ENCODE data around the gene PPL.
"Not testable (repeated sequence)": the region's sequence is repeated elsewhere in the genome, so short reads cannot be mapped to it uniquely, and the experiment has no call there.

PPL gene

GRCh38 chr16:4958510-4959438 lies 21.8 kb upstream of the PPL start:
- DNase-seq, result no peak

- DNase-seq, result peak; percentile 90 to 93
Observed at GRCh38 chr16:4957720-4958509, 21.0 kb upstream of the PPL start, which contains the start of gene SEC14L5. SEC14L5 (plus strand) TSS chr16:4958330; CDS start chr16:4959324, 994 bp downstream.

DNA sequence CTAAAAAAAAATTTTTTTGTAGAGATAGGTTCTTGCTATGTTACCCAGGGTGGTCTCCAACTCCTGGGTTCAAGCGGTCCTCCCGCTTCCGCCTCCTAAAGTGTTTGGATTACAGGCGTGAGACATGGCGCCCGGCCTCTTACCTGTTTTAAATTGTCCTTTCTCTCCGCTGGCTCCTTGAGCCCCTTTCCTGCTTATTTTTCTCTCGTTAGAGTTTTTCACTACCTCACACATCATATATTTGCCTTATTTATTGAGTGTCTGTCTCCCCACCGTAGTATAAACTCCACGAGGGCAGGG lies 20.4 kb upstream of the PPL start:
- no peak for DNase-seq

DNA sequence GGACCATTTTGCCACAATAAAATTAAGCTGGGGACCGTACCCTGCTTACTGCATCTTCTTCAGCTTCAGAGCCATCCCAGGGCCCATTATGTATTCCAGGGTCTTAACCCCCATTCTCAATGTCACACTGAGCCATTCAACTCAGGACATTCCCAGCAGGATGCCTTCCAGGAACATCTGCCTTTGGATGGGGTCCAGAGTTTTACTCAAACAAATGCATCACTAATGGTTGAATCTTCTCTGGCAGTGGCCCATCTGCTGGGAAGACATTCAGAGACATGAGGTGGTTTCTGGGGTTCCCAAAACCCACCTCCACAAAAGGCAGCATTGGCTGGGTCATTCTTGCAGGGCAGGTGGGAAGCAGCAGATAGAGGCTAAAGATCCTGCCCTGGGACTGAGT lies 17.8 kb upstream of the PPL start:
- DNase-seq, result no peak

DNA sequence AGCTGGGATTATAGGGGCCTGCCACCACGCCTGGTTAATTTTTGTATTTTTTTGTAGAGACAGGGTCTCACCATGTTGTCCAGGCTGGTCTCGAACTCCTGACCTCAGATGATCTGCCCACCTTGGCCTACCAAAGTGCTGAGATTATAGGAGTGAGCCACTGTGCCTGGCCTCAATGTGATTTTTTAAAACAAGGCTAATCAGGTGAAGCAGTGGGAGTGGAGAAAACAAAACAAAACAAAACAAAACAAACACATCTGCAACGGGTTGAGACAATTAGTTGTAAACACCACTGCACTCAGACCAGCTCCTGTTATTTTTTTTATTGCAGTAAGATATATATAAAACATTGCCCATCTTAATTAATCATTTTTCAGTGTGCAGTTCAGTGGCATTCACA lies 14.6 kb upstream of the PPL start:
- not testable (repeated sequence) for DNase-seq

GRCh38 chr16:4949986-4950385 lies 13.0 kb upstream of the PPL start:
- no peak for DNase-seq

GRCh38 chr16:4948903-4949766 lies 12.2 kb upstream of the PPL start:
- no peak for DNase-seq

GRCh38 chr16:4947722-4948503 lies 11.0 kb upstream of the PPL start:
- DNase-seq, result no peak

DNA sequence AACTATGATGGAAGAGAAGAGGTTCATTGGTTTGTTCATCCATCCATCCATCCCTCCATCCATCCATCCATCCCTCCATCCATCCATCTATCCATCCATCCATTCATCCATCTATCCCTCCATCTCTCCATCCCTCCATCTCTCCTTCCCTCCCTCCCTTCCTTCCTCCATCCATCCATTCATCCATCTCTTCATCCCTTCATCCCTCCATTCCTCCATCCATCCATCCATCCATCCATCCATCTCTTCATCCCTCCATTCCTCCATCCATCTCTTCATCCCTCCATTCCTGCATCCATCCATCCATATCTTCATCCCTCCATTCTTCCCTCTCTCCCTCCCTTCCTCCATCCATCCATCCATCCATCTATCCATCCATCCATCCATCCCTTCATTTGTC lies 10.0 kb upstream of the PPL start:
- no peak for DNase-seq

DNA sequence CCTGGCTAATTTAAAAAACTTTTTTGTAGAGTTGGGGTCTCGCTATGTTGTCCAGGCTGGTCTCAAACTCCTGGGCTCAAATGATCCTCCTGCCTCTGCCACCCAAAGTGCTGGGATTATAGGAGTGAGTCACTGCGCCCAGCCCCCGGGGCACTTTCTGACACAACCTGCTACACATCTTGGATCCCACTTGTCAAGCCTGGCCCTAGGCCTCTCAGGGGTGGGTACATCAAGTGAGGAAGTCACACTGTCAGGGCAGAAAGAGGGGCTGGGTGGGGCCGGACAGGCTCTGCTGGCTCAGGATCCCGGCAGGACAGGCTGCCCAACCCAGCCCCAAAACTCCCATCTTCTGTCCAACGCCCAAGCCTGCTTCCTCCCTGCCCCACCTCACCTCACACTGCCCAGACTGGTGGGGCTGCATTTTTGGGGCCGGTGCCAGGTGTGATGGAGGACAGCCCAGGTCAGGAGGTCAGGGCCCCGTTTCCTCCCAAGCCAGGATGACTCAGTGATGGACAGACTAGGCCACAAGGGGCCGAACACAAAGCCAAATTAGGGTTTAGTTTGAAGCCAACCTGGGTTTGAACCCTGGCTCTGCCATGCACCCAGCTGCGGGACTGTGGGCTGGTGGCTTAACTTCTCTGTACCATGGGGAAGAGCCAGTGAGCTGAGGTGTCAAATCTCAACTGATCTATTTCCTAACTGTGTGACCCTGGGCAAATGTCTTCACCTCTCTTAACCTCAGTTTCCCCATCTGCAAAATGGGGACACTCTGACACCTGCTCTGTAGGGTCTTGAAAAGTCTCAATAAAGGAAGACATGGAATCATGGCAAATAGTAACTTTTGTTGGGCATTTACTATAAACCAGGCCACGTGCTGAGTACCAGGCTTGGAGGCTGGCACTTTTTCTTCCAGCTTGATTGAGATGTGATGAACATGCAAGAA lies 8.9 kb upstream of the PPL start:
- DNase-seq, result no peak

DNA sequence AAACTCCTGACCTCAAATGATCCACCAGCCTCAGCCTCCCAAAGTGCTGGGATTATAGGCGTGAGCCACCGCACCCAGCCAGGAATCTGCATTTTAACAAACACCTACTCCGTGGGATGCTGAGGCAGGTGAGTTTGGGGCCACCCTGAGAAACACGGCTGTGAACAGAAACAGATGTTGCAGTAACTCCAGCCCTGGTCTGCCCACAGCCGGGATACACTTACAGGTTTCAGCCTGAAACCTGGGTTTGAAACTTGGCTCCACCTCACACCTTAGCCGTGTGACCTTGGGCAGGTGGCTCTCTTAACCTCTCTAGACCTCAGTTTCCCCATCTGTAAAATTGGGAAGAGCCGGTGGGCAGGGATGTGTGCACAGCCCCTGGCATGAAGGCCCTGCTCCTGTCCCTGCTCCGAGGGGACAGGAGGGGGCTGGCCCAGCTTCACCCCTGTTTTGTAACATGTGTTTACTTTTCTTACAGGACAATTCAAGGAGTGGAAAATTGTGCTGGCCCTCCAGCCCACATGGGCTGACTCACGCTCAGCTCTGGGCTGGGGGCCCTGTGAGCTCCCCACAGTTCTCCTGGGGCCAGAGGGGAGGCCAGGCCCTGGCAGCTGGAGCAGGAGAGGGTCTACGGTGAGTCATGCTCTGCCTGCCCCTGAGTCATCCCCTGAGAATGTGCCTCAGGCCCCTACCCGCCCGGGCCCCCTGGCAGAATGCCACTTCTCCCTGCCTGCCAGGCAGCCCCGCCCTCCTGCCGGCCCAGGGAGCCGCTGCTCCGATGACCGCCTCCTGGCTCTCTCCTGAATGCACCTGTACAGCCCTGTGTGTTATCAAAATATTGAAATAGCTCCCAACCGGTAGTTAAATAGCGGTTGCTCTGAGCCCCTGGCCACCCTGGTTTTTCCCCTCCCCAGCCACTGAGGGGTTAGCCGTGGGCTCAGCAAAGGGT lies 7.7 kb upstream of the PPL start:
- no peak for DNase-seq

- DNase-seq, result no peak
Observed at GRCh38 chr16:4942481-4942880, 5.5 kb upstream of the PPL start.

- DNase-seq, result no peak
Observed at GRCh38 chr16:4940719-4941118, 3.8 kb upstream of the PPL start.

GRCh38 chr16:4938683-4939030 lies 1.7 kb upstream of the PPL start:
- no peak for DNase-seq

- DNase-seq, result no peak
Observed at GRCh38 chr16:4937782-4938682, 1.1 kb upstream of the PPL start.

DNA sequence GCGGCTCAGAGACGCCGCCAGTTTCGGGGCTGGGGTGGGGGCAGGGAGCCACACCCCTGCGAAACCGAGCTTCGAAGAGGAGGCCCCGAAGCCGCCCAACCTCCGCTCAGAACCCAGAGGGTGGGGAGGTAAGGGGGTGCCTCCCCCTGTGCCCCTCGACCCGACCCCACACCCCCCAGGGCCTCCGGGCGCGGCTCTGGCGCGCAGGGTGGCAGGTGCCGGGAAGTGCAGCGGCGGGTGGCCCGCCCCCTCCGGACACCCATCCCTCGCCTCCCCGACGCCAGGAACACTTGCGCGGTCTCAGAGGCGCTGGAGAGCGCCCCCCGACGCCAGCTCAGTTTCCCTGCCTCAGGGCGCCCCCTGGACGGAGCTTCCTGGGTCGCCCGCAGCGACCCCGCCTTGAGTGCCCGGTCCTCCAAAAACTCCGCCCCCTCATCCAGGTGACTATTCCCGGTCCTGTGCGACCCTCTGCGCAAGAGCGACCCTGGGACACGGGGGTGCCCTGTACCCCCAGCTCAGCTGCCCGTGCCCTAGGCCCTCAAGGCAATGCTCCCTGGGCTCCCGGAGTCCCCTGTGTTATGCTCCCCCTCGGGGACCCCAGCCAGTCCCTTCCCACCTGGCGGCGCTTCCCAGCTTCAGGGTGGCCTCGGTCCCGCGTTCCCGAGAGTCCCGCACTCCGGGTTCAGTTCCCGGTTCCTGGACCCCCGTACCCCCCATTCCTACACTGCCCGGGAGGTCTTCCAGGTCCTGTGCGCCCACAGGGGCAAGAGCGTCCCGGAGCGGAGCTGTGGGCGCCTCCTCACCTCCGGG lies 562 bp downstream of the PPL start:
- no peak for DNase-seq

GRCh38 chr16:4935241-4935855 lies 1.6 kb downstream of the PPL start:
- DNase-seq, result no peak

- DNase-seq, result no peak
Observed at GRCh38 chr16:4934591-4934990, 2.4 kb downstream of the PPL start.

Measured in CD4-positive, alpha-beta T cell treated with Interferon alpha-2 for 1 hour (primary cell).